Spleen (tissue), 11 donors: Measurements from ENCODE around the gene DCXR. TPM values are rescaled to one million over a fixed set of nuclear protein-coding genes. Genes with fewer than 3 reads are reported as not detected.

ENCODE experiments used
- DNase-seq: peaks from one replicate; pipeline ENCODE4 v3.0.0-alpha.2; 2020
- H3K27ac ChIP-seq, 8 donors: fragments of 200-600 bp; sonication (generic) in 7 of 8; 1 replicate in 4 of 8; 2 replicates in 4 of 8; pipeline versions ENCODE4 v1.5.0 to v1.8.0; 2016 to 2021; ENCODE audit warnings: inconsistent platforms in 4 of 8, mild to moderate bottlenecking in 4 of 8, moderate library complexity in 1 of 8
- H3K27me3 ChIP-seq, 7 donors: fragments of 200-600 bp; sonication (generic) in 6 of 7; replicated peaks in 1 of 7; 1 replicate in 4 of 7; 2 replicates in 3 of 7; pipeline versions ENCODE4 v1.5.0 to v1.8.0; 2016 to 2021; ENCODE audit warnings: inconsistent platforms in 3 of 7, mild to moderate bottlenecking in 1 of 7
- H3K36me3 ChIP-seq, 6 donors: fragments of 200-600 bp; sonication (generic) in 5 of 6; 1 replicate in 4 of 6; 2 replicates in 2 of 6; pipeline versions ENCODE4 v1.5.0 to v1.8.0; 2016 to 2021; ENCODE audit warnings: inconsistent platforms in 2 of 6
- H3K4me1 ChIP-seq, 6 donors: fragments of 200-600 bp; sonication (generic) in 5 of 6; 1 replicate in 3 of 6; 2 replicates in 3 of 6; pipeline versions ENCODE4 v1.5.0 to v1.8.0; 2016 to 2021; ENCODE audit warnings: inconsistent platforms in 3 of 6
- H3K4me3 ChIP-seq, 8 donors: fragments of 200-600 bp; sonication (generic) in 7 of 8; 1 replicate in 4 of 8; 2 replicates in 4 of 8; pipeline versions ENCODE4 v1.5.0 to v1.8.0; 2016 to 2021; ENCODE audit warnings: inconsistent platforms in 4 of 8, mild to moderate bottlenecking in 4 of 8, moderate library complexity in 2 of 8
- H3K9me3 ChIP-seq, 8 donors: fragments of 200-600 bp; sonication (generic) in 7 of 8; 1 replicate in 4 of 8; 2 replicates in 4 of 8; pipeline versions ENCODE4 v1.5.0 to v1.8.0; 2016 to 2021; ENCODE audit warnings: inconsistent platforms in 4 of 8
- POLR2A ChIP-seq, 3 donors: fragments of 450-650 bp; IDR thresholded peaks; one replicate each; pipeline ENCODE4 v1.5.1; 2017; ENCODE audit warnings: antibody characterized with exemption in 3 of 3, mild to moderate bottlenecking in 1 of 3
- POLR2AphosphoS5 ChIP-seq, 3 donors: sonication (generic); formaldehyde crosslinking; IDR thresholded peaks; one replicate each; pipeline ENCODE4 v1.5.1; 2017; ENCODE audit warnings: antibody characterized with exemption in 3 of 3
- WGBS, 5 donors: extraction: QIAGEN DNeasy Blood & Tissue Kit in 3 of 5; methylation state at CpG; one replicate each; pipeline versions ENCODE4 v1.1.5 to v1.1.7; 2013 to 2018; 5-methylcytosine and 5-hydroxymethylcytosine counted together
- intact Hi-C: fragments of 100-400 bp; cut with DNase I; formaldehyde crosslinking; loops from one replicate; pipeline ENCODE4 v1.15.0; 2023; ENCODE audit warnings: low total_unique reads
- polyA plus RNA-seq, 3 donors: library from polyadenylated mRNA; stranded (reverse); fragments of 200-250 nt; gene quantifications; one replicate each; pipeline ENCODE4 v1.2.1, GENCODE V29; 2013
- total RNA-seq, 7 donors: library from RNA; depleted of rRNA in 3 of 7; stranded (reverse); fragments of >200 nt in 3 of 7; fragmentation: NEBNext Ultra II Directional in 4 of 7; extraction: Animal tissue kit (Norgen Biotek cat#: 25700) in 4 of 7; gene quantifications; one replicate each; pipeline versions ENCODE4 v1.1.0 to v1.2.1, GENCODE V29; 2016 to 2021
- TF ChIP-seq, protein P1 (sequence below), 11 experiments: fragments of 200-600 bp in 7 of 11; fragments of 450-650 bp in 4 of 11; sonication (generic) in 4 of 11; IDR thresholded peaks in 8 of 11; conservative IDR thresholded peaks in 3 of 11; 1 replicate in 7 of 11; 2 replicates in 4 of 11; pipeline versions ENCODE4 v1.4.0 to v1.8.0; 2016 to 2021; ENCODE audit warnings: antibody characterized with exemption in 11 of 11, inconsistent platforms in 4 of 11, mild to moderate bottlenecking in 1 of 11
- donor health status: healthy with polysubstance abuse.
- donor health status: DM: no; HTN: no; CAD: no; lungs with moderate emphysema.
- donor health status: DM: no; HTN: no; CAD: no.
- donor health status: Bipolar disorder and iron deficiency.
- donor health status: healthy.
- donor health status: DM: no; HTN: no; CAD: no.
- donor health status: DM: yes; HTN: yes; CAD: no.

The DCXR gene
- total and polyA plus RNA-seq, 10 donors = 44.2 to 88.0 (median 61.0) TPM

DNA sequence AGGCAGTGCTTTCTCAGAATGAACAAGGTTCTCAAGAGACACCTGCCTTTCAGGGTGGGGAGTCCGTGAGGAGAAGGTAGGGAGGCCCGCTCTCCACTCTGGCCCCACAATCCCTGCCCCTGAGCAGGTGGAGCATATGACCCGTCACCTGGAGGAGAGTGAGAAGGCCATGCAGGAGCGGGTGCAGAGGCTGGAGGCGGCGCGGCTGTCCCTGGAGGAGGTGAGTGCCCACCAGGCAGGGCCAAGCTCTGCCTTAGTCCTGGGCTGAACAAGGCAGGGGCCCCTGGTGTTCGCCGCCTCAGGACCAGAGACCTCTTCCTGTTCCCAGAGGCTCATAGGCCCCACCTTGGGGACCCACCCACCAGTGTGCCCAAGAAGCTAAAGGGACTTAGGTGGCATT lies 8.5 kb downstream of the DCXR start:
- H3K9me3 ChIP-seq = no peaks in the 10 kb centered on the region
- intact Hi-C loops = no loop called here
- peaks cover 0 to 40% (median 3%) of the 10 kb centered on the region in 6 donors for H3K36me3 ChIP-seq
- H3K27ac ChIP-seq = no peak overlapping the region
- H3K4me1 ChIP-seq = peaks cover 13 to 42% (median 30%) of the 10 kb centered on the region in 6 donors
- no peak for DNase-seq
- no peak overlapping the region for H3K4me3 ChIP-seq
- whole genome bisulfite sequencing, 5 donors = 92 to 97% (median 96%) methylated on average over 7 to 9 of the region's 9 CpGs
- TF ChIP-seq POLR2A (IDR thresholded peaks at IDR 0.05) = no peak
- no peak for TF ChIP-seq POLR2AphosphoS5 (IDR thresholded peaks at IDR 0.05)
- TF ChIP-seq, protein P1, sequence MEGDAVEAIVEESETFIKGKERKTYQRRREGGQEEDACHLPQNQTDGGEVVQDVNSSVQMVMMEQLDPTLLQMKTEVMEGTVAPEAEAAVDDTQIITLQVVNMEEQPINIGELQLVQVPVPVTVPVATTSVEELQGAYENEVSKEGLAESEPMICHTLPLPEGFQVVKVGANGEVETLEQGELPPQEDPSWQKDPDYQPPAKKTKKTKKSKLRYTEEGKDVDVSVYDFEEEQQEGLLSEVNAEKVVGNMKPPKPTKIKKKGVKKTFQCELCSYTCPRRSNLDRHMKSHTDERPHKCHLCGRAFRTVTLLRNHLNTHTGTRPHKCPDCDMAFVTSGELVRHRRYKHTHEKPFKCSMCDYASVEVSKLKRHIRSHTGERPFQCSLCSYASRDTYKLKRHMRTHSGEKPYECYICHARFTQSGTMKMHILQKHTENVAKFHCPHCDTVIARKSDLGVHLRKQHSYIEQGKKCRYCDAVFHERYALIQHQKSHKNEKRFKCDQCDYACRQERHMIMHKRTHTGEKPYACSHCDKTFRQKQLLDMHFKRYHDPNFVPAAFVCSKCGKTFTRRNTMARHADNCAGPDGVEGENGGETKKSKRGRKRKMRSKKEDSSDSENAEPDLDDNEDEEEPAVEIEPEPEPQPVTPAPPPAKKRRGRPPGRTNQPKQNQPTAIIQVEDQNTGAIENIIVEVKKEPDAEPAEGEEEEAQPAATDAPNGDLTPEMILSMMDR (IDR thresholded peaks at IDR 0.05 in 8 of 11, conservative IDR thresholded peaks at IDR 0.05 in 3 of 11) = no peak
- H3K27me3 ChIP-seq = peaks cover 0 to 24% (median 7%) of the 10 kb centered on the region in 7 donors

DNA sequence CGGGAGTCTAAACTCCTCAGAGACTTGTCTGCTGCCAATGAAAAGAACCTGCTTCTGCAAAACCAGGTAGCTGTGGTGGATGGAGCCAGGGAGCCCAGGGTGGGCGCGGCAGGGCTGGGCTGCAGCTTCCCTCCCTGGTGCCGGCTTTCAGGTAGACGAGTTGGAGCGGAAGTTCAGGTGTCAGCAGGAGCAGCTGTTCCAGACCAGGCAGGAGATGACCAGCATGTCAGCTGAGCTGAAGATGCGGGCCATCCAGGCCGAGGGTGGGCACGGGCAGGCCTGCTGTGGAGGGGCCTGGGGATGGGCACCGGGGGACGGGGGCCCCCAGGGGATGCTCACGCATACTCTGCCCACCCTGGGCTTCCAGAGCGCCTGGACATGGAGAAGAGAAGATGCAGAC lies 9.3 kb downstream of the DCXR start:
- H3K36me3 ChIP-seq = peaks cover 0 to 40% (median 3%) of the 10 kb centered on the region in 6 donors
- H3K27me3 ChIP-seq = peaks cover 0 to 24% (median 7%) of the 10 kb centered on the region in 7 donors
- no peak for DNase-seq
- H3K27ac ChIP-seq = no peak overlapping the region
- no peak overlapping the region for H3K4me3 ChIP-seq
- peaks cover 18 to 49% (median 36%) of the 10 kb centered on the region in 6 donors for H3K4me1 ChIP-seq
- H3K9me3 ChIP-seq = no peaks in the 10 kb centered on the region
- WGBS, 5 donors = 96 to 99% (median 98%) methylated on average over 5 to 13 of the region's 13 CpGs
- intact Hi-C loops = no loop called here
- TF ChIP-seq POLR2A (IDR thresholded peaks at IDR 0.05) (no peak), POLR2AphosphoS5 (IDR thresholded peaks at IDR 0.05) (no peak)
- TF ChIP-seq, protein P1 (IDR thresholded peaks at IDR 0.05 in 8 of 11, conservative IDR thresholded peaks at IDR 0.05 in 3 of 11) = no peak

- intact Hi-C loops = no loop called here
- Histone ChIP-seq H3K27me3 (peaks cover 0 to 7% (median 0%) of the 10 kb centered on the region in 7 donors), H3K27ac (no peak overlapping the region), H3K4me1 (peaks cover 32 to 55% (median 41%) of the 10 kb centered on the region in 6 donors), H3K9me3 (no peaks in the 10 kb centered on the region), H3K36me3 (peaks cover 0 to 40% (median 3%) of the 10 kb centered on the region in 6 donors), H3K4me3 (no peak overlapping the region)
- TF ChIP-seq POLR2A (IDR thresholded peaks at IDR 0.05) (no peak), POLR2AphosphoS5 (IDR thresholded peaks at IDR 0.05) (no peak)
- TF ChIP-seq, protein P1 (IDR thresholded peaks at IDR 0.05 in 8 of 11, conservative IDR thresholded peaks at IDR 0.05 in 3 of 11) = no peak
- no peak for DNase-seq
- 93 to 96% (median 95%) methylated on average over 23 to 25 of the region's 25 CpGs for WGBS, 5 donors
These were observed 11.9 kb downstream of the DCXR start for GRCh38 chr17:82025401-82026107.

DNA sequence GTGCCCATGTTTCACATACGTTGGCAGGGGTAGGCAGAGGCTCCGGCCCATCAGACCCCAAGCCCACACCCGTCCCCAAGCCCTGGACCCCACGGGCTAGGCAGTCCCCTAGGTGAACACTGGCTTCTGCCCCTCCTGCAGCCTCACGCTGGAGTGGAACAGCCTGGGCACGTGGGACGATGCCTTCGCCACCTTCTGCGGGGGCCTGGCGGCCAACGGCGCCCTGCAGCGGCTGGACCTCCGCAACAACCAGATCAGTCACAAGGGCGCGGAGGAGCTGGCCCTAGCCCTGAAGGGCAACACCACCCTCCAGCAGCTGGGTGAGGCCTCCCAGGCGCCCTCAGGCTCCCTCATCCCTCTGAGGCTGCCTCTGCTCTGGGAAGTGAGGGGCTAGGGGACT lies 12.6 kb downstream of the DCXR start:
- intact Hi-C loops = loop anchor here (5.0 kb wide), 1 partner anchor 68 kb away; no protein-coding TSS in a partner anchor
- no peak for DNase-seq
- H3K4me1 ChIP-seq = peaks cover 25 to 55% (median 36%) of the 10 kb centered on the region in 6 donors
- peaks cover 0 to 2% (median 0%) of the 10 kb centered on the region in 7 donors for H3K27me3 ChIP-seq
- H3K9me3 ChIP-seq = no peaks in the 10 kb centered on the region
- peaks cover 0 to 40% (median 3%) of the 10 kb centered on the region in 6 donors for H3K36me3 ChIP-seq
- TF ChIP-seq POLR2AphosphoS5 (IDR thresholded peaks at IDR 0.05) (no peak), POLR2A (IDR thresholded peaks at IDR 0.05) (no peak)
- TF ChIP-seq, protein P1 (IDR thresholded peaks at IDR 0.05 in 8 of 11, conservative IDR thresholded peaks at IDR 0.05 in 3 of 11) = no peak
- H3K4me3 ChIP-seq = peak overlapping the region in 1 of 8 donors; percentile 99
- no peak overlapping the region for H3K27ac ChIP-seq
- 94 to 98% (median 95%) methylated on average over 14 to 17 of the region's 17 CpGs for WGBS, 5 donors
